ENCODE measurements around the gene ANGPTL2. TPM values are rescaled to one million over a fixed set of nuclear protein-coding genes. Genes with fewer than 3 reads are reported as not detected.

ANGPTL2 gene
- total RNA-seq, 2 donors from 2014 or later, result 18.6 to 49.1 TPM

GRCh38 chr9:127098916-127099553 lies 23.4 kb downstream of the ANGPTL2 start:
- TF ChIP-seq, protein P1, sequence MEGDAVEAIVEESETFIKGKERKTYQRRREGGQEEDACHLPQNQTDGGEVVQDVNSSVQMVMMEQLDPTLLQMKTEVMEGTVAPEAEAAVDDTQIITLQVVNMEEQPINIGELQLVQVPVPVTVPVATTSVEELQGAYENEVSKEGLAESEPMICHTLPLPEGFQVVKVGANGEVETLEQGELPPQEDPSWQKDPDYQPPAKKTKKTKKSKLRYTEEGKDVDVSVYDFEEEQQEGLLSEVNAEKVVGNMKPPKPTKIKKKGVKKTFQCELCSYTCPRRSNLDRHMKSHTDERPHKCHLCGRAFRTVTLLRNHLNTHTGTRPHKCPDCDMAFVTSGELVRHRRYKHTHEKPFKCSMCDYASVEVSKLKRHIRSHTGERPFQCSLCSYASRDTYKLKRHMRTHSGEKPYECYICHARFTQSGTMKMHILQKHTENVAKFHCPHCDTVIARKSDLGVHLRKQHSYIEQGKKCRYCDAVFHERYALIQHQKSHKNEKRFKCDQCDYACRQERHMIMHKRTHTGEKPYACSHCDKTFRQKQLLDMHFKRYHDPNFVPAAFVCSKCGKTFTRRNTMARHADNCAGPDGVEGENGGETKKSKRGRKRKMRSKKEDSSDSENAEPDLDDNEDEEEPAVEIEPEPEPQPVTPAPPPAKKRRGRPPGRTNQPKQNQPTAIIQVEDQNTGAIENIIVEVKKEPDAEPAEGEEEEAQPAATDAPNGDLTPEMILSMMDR (IDR thresholded peaks at IDR 0.05), result no peak
- Histone ChIP-seq H3K27ac (peak overlapping the region in 1 of 2 donors; percentile 10), H3K4me3 (no peak overlapping the region), H3K4me1 (ENCODE audit: control insufficient read depth in 1 of 2, low read depth in 2 of 2) (peaks cover 0 to 19% of the 10 kb centered on the region in 2 donors), H3K9me3 (no peaks in the 10 kb centered on the region), H3K36me3 (no peaks in the 10 kb centered on the region), H3K27me3 (replicated peaks; ENCODE audit: insufficient read depth) (no peaks in the 10 kb centered on the region)
- no peak for DNase-seq (ENCODE audit: low spot score)
- ATAC-seq (ENCODE audit: insufficient number of reproducible peaks, low FRiP score, low read depth), result no peak

GRCh38 chr9:127097683-127098082 lies 24.8 kb downstream of the ANGPTL2 start:
- Histone ChIP-seq H3K4me1 (ENCODE audit: control insufficient read depth in 1 of 2, low read depth in 2 of 2) (peaks cover 0 to 19% of the 10 kb centered on the region in 2 donors), H3K27ac (no peak overlapping the region), H3K36me3 (no peaks in the 10 kb centered on the region), H3K9me3 (no peaks in the 10 kb centered on the region), H3K4me3 (no peak overlapping the region), H3K27me3 (replicated peaks; ENCODE audit: insufficient read depth) (no peaks in the 10 kb centered on the region)
- DNase-seq (ENCODE audit: low spot score) (no peak), ATAC-seq (ENCODE audit: insufficient number of reproducible peaks, low FRiP score, low read depth) (no peak)
- TF ChIP-seq, protein P1 (IDR thresholded peaks at IDR 0.05), result no peak

- no peaks in the 10 kb centered on the region for H3K36me3 ChIP-seq
- no peak for ATAC-seq (ENCODE audit: insufficient number of reproducible peaks, low FRiP score, low read depth)
- no peak overlapping the region for H3K27ac ChIP-seq
- H3K27me3 ChIP-seq (replicated peaks; ENCODE audit: insufficient read depth), result no peaks in the 10 kb centered on the region
- TF ChIP-seq, protein P1 (IDR thresholded peaks at IDR 0.05), result no peak
- H3K4me3 ChIP-seq, result no peak overlapping the region
- H3K4me1 ChIP-seq (ENCODE audit: control insufficient read depth in 1 of 2, low read depth in 2 of 2), result peaks cover 0 to 19% of the 10 kb centered on the region in 2 donors
- DNase-seq (ENCODE audit: low spot score), result no peak
- H3K9me3 ChIP-seq, result no peaks in the 10 kb centered on the region
Measured at GRCh38 chr9:127096208-127096607, 26.2 kb downstream of the ANGPTL2 start.

DNA sequence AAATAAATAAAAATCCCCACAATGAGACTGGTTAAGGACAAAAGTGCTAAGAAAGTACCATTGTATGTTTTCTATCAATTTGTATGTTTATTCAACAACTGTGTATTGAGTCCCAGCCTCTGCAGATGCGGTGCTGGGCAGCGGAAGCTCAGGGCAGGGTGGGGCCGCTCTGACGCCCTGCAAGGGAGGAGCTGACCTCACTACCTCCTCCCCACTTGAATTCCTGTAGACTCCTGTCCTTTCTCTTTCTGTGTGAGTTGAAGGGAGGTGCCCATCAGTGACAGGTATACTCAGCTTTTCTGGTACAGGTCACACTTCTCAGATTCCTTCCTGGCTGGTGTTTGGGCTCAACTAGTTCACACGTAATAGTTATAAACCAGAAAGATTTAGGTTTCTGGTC lies 27.0 kb downstream of the ANGPTL2 start:
- no peak for DNase-seq (ENCODE audit: low spot score)
- Histone ChIP-seq H3K36me3 (no peaks in the 10 kb centered on the region), H3K9me3 (no peaks in the 10 kb centered on the region), H3K27ac (no peak overlapping the region), H3K4me1 (ENCODE audit: control insufficient read depth in 1 of 2, low read depth in 2 of 2) (peaks cover 0 to 27% of the 10 kb centered on the region in 2 donors), H3K27me3 (replicated peaks; ENCODE audit: insufficient read depth) (no peaks in the 10 kb centered on the region), H3K4me3 (no peak overlapping the region)
- no peak for ATAC-seq (ENCODE audit: insufficient number of reproducible peaks, low FRiP score, low read depth)
- TF ChIP-seq, protein P1 (IDR thresholded peaks at IDR 0.05), result no peak

GRCh38 chr9:127093319-127094020 lies 29.0 kb downstream of the ANGPTL2 start:
- no peak for DNase-seq (ENCODE audit: low spot score)

More at GRCh38 chr9:127093319-127094020, 29.0 kb downstream of the ANGPTL2 start:
- H3K9me3 ChIP-seq, result no peaks in the 10 kb centered on the region
- no peaks in the 10 kb centered on the region for H3K36me3 ChIP-seq
- no peak overlapping the region for H3K4me3 ChIP-seq
- H3K4me1 ChIP-seq (ENCODE audit: control insufficient read depth in 1 of 2, low read depth in 2 of 2), result peaks cover 3 to 23% of the 10 kb centered on the region in 2 donors
- no peak overlapping the region for H3K27ac ChIP-seq
- TF ChIP-seq, protein P1 (IDR thresholded peaks at IDR 0.05), result no peak
- no peaks in the 10 kb centered on the region for H3K27me3 ChIP-seq (replicated peaks; ENCODE audit: insufficient read depth)
- no peak for ATAC-seq (ENCODE audit: insufficient number of reproducible peaks, low FRiP score, low read depth)

Measured in thoracic aorta (tissue), 2 donors.